ENCODE data around the gene KXD1. TPM values are rescaled to one million over a fixed set of nuclear protein-coding genes. Genes with fewer than 3 reads are reported as not detected.
"Not testable (repeated sequence)": the region's sequence is repeated elsewhere in the genome, so short reads cannot be mapped to it uniquely, and the experiment has no call there.

Gene KXD1
- total RNA-seq, 3 donors from 2014 or later = 63.2 to 76.9 (median 68.8) TPM

- H3K4me1 ChIP-seq (ENCODE audit: low read depth) = peaks cover 16% of the 10 kb centered on the region
- intact Hi-C loops (cut with DNase I, micrococcal nuclease) = no loop called here
- ATAC-seq (peak; percentile 3), DNase-seq (no peak)
- no peaks in the 10 kb centered on the region for H3K9me3 ChIP-seq
- peak within 1 kb of the TSS; percentile 100 for H3K4me3 ChIP-seq
- TF ChIP-seq CTCF (IDR thresholded peaks at IDR 0.05) = no peak
- peaks cover 6% of the 10 kb centered on the region for H3K36me3 ChIP-seq (ENCODE audit: low read depth)
Observed at GRCh38 chr19:18521692-18522123, 36.0 kb upstream of the KXD1 start, which contains the start of gene ELL. Gene ELL (minus strand): TSS chr19:18522070. CDS start chr19:18522055, 15 bp downstream.

GRCh38 chr19:18522124-18522861, 35.4 kb upstream of the KXD1 start:
- H3K9me3 ChIP-seq = no peaks in the 10 kb centered on the region
- peaks cover 14% of the 10 kb centered on the region for H3K4me1 ChIP-seq (ENCODE audit: low read depth)
- H3K4me3 ChIP-seq = peak overlapping the region; percentile 100
- intact Hi-C loops (cut with DNase I, micrococcal nuclease) = no loop called here
- H3K36me3 ChIP-seq (ENCODE audit: low read depth) = peaks cover 6% of the 10 kb centered on the region
- ATAC-seq (peak; percentile 87), DNase-seq (peak; percentile 100)
- peak; percentile 8 for TF ChIP-seq CTCF (IDR thresholded peaks at IDR 0.05)

DNA sequence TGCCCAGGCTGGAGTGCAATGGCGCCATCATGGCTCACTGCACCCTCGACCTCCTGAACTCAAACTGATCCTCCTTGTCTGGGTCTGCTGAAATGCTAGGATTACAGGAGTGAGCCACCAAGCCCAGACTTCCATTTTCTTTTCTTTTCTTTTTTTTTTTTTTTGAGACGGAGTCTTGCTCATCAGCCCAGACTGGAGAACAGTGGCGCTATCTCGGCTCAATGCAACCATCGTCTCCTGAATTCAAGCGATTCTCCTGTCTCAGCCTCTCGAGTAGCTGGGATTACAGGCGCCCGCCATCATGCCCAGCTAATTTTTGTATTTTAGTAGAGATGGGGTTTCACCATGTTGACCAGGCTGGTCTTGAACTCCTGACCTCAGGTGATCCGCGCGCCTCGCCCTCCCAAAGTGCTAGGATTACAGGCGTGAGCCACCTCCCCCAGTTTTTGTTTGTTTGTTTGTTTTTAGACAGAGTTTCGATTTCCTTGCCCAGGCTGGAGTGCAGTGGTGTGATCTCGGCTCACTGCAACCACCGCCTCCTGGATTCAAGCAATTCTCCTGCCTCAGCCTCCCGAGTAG, 34.7 kb upstream of the KXD1 start:
- H3K9me3 ChIP-seq; ATAC-seq; intact Hi-C loops (cut with DNase I, micrococcal nuclease); H3K36me3 ChIP-seq (ENCODE audit: low read depth); H3K4me3 ChIP-seq: not testable (repeated sequence)
- peaks cover 14% of the 10 kb centered on the region for H3K4me1 ChIP-seq (ENCODE audit: low read depth)
- DNase-seq = peak in 1 of 3 donors; percentile 44

DNA sequence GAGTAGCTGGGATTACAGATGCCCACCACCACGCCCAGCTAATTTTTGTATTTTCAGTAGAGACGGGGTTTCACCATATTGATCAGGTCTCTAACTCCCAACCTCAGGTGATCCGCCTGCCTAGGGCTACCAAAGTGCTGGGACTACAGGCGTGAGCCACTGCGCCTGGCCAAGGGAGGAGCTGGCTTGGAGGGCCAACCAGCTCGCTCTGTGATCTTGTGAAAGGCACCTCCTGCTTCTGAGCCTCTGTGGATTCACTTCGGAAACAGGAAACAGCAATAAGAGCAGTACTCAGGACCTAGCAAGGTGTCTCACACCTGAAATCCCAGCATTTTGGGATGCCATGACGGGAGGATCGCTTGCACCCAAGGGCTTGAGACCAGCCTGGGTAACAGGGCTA, 33.8 kb upstream of the KXD1 start:
- H3K4me1 ChIP-seq (ENCODE audit: low read depth) = peaks cover 9% of the 10 kb centered on the region

DNA sequence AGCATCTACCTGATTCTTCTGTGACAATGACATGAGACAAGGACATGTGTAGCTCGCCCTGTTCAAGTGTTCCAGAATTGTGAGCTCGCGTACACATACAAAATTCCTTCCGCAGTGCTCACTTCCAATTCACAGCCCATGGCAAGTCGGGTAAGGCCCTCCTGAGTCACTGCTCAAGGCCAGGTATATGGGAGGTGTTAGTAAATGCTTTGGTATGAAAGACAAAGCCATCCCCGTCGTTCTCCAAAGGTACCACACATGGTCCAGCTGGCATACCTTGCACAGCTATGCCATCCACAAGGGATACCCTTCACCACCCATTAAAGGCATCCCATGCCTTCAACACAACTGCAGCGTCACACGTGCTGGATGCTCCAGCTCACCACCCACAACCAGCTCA, 31.4 kb upstream of the KXD1 start:
- no peak overlapping the region for H3K4me3 ChIP-seq
- DNase-seq (no peak), ATAC-seq (no peak)
- intact Hi-C loops (cut with DNase I, micrococcal nuclease) = no loop called here
- H3K4me1 ChIP-seq (ENCODE audit: low read depth) = no peaks in the 10 kb centered on the region
- H3K36me3 ChIP-seq (ENCODE audit: low read depth) = peaks cover 6% of the 10 kb centered on the region
- no peak for TF ChIP-seq CTCF (IDR thresholded peaks at IDR 0.05)
- no peaks in the 10 kb centered on the region for H3K9me3 ChIP-seq

More for the DNA sequence above, 33.8 kb upstream of the KXD1 start:
- Histone ChIP-seq H3K36me3 (ENCODE audit: low read depth) (peaks cover 6% of the 10 kb centered on the region), H3K9me3 (no peaks in the 10 kb centered on the region), H3K4me3 (no peak overlapping the region)
- TF ChIP-seq CTCF (IDR thresholded peaks at IDR 0.05) = no peak
- peak in 1 of 3 donors; percentile 27 for DNase-seq
- ATAC-seq = no peak
- intact Hi-C loops (cut with DNase I, micrococcal nuclease) = no loop called here

DNA sequence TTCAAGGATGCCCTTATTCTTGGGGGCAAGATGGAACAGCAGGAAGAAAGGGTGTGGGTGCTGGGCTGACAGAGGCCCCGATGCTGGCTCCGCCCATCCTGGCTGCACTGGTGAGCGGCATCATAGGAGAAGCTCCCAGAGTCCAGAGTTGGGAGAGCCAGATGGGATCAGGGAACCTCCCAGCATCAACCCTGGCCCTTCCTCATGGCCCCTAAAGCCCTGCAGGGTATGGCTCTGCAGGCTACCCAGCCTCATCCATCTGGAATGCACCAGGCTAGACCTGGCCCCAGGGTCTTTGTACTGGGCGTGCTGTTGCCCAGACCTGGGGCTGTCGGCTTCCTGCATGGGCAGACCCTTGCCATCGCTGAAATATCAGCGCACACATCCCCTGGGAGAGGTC, 27.9 kb upstream of the KXD1 start:
- H3K4me3 ChIP-seq = no peak overlapping the region
- H3K9me3 ChIP-seq = no peaks in the 10 kb centered on the region
- DNase-seq (no peak), ATAC-seq (peak; percentile 24)
- TF ChIP-seq CTCF (IDR thresholded peaks at IDR 0.05) = no peak
- no peaks in the 10 kb centered on the region for H3K36me3 ChIP-seq (ENCODE audit: low read depth)
- no peaks in the 10 kb centered on the region for H3K4me1 ChIP-seq (ENCODE audit: low read depth)
- intact Hi-C loops (cut with DNase I, micrococcal nuclease) = no loop called here
